Smooth muscle cell (in vitro differentiated cells): ENCODE data around the gene ADAMTS2. TPM values are rescaled to one million over a fixed set of nuclear protein-coding genes. Genes with fewer than 3 reads are reported as not detected.

Experiments used
- DNase-seq: peaks from one replicate; lab custom pipeline; 2025; ENCODE audit not compliant: unreplicated experiment; lab: John Stamatoyannopoulos, UW
- H2AFZ ChIP-seq: fragments of 200-600 bp; sonication (generic); 2 replicates; pipeline ENCODE4 v1.6.0; 2016; ENCODE audit warnings: antibody characterized with exemption, low read depth, mild to moderate bottlenecking
- H3F3A ChIP-seq: fragments of 200-600 bp; sonication (generic); 2 replicates; pipeline ENCODE4 v1.6.0; 2017; ENCODE audit warnings: antibody characterized with exemption, low read depth
- H3K27ac ChIP-seq: fragments of 200-600 bp; sonication (generic); 2 replicates; pipeline ENCODE4 v1.5.1; 2016; ENCODE audit warnings: low read depth, mild to moderate bottlenecking
- H3K27me3 ChIP-seq: fragments of 200-600 bp; sonication (generic); 2 replicates; pipeline ENCODE4 v1.6.1; 2016; ENCODE audit warnings: low read depth, mild to moderate bottlenecking
- H3K36me3 ChIP-seq: fragments of 200-600 bp; sonication (generic); 2 replicates; pipeline ENCODE4 v1.5.1; 2016; ENCODE audit warnings: low read depth
- H3K4me1 ChIP-seq: fragments of 200-600 bp; sonication (generic); 2 replicates; pipeline ENCODE4 v1.5.1; 2016; ENCODE audit warnings: low read depth
- H3K4me2 ChIP-seq: fragments of 200-600 bp; sonication (generic); 2 replicates; pipeline ENCODE4 v1.6.0; 2016; ENCODE audit warnings: mild to moderate bottlenecking
- H3K4me3 ChIP-seq: fragments of 200-600 bp; sonication (generic); 2 replicates; pipeline ENCODE4 v1.5.1; 2016; ENCODE audit warnings: mild to moderate bottlenecking
- H3K79me2 ChIP-seq: fragments of 200-600 bp; sonication (generic); 2 replicates; pipeline ENCODE4 v1.6.0; 2016; ENCODE audit warnings: low read depth, mild to moderate bottlenecking
- H3K9ac ChIP-seq: fragments of 200-600 bp; sonication (generic); 2 replicates; pipeline ENCODE4 v1.6.0; 2016; ENCODE audit warnings: low read depth
- H3K9me3 ChIP-seq: fragments of 200-600 bp; sonication (generic); replicated peaks from 2 replicates; pipeline ENCODE4 v1.5.1; 2016; ENCODE audit warnings: low read depth
- H4K20me1 ChIP-seq: fragments of 200-600 bp; sonication (generic); 2 replicates; pipeline ENCODE4 v1.6.0; 2016; ENCODE audit warnings: low read depth
- whole genome bisulfite sequencing: methylation state at CpG from one replicate; pipeline ENCODE4 v1.1.7; 2016; ENCODE audit warnings: low lambda C conversion rate; 5-methylcytosine and 5-hydroxymethylcytosine counted together
- polyA plus RNA-seq: library from polyadenylated mRNA; unstranded; fragments of >200 nt; fragmentation: Nextera tagmentation; extraction: Ambion mirVana; gene quantifications from 2 replicates; pipeline ENCODE4 v1.2.1, GENCODE V29; 2016
- small RNA-seq: library from RNA; depleted of rRNA; stranded (forward); fragments of <200 nt; gene quantifications from one replicate; pipeline ENCODE3, GENCODE V24; 2014
- total RNA-seq: library from RNA; depleted of rRNA; stranded (reverse); fragments of >200 nt; gene quantifications from 2 replicates; pipeline ENCODE4 v1.2.3, GENCODE V29; 2014
- TF ChIP-seq, protein P1 (sequence below): fragments of 200-600 bp; sonication (generic); IDR thresholded peaks from 2 replicates; pipeline ENCODE4 v1.5.1; 2017; ENCODE audit warnings: borderline replicate concordance, mild to moderate bottlenecking, antibody characterized with exemption; ENCODE audit not compliant: insufficient read depth, poor library complexity, severe bottlenecking

ADAMTS2 gene
- total and polyA plus RNA-seq, 2 experiments from 2014 or later = 22.8 to 37.5 TPM

DNA sequence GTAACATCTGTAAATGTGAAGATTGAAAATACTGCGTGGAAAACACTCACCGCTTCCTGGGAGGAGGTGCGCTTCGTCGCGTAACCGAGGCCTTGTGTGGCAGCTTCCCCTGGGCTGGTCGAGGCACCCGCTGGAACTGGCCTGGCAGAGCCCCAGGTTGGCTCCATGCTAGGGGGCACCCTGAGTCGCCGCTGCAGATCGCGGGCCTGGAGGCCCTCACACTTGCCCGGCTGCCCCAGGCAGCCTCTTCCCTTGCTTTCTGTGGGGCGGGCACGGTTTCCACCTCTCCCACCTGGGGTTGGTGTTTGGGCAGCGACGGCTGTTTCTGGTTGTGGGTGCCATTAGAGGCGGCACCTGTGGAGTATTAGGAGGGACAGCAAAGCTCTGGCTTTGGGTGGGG lies 284.2 kb downstream of the ADAMTS2 start:
- TF ChIP-seq, protein P1, sequence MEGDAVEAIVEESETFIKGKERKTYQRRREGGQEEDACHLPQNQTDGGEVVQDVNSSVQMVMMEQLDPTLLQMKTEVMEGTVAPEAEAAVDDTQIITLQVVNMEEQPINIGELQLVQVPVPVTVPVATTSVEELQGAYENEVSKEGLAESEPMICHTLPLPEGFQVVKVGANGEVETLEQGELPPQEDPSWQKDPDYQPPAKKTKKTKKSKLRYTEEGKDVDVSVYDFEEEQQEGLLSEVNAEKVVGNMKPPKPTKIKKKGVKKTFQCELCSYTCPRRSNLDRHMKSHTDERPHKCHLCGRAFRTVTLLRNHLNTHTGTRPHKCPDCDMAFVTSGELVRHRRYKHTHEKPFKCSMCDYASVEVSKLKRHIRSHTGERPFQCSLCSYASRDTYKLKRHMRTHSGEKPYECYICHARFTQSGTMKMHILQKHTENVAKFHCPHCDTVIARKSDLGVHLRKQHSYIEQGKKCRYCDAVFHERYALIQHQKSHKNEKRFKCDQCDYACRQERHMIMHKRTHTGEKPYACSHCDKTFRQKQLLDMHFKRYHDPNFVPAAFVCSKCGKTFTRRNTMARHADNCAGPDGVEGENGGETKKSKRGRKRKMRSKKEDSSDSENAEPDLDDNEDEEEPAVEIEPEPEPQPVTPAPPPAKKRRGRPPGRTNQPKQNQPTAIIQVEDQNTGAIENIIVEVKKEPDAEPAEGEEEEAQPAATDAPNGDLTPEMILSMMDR = no peak
- no peak overlapping the region for H3K27ac ChIP-seq
- peaks cover 10% of the 10 kb centered on the region for H3K79me2 ChIP-seq
- WGBS = 92% methylated on average over 19 of the region's 19 CpGs
- DNase-seq = no peak
- peaks cover 4% of the 10 kb centered on the region for H3K4me1 ChIP-seq
- H3K4me3 ChIP-seq = peak overlapping the region; percentile 80
- H3K9me3 ChIP-seq = peaks cover 9% of the 10 kb centered on the region
- no peaks in the 10 kb centered on the region for H4K20me1 ChIP-seq
- H3K36me3 ChIP-seq = peaks cover 17% of the 10 kb centered on the region
- H3K9ac ChIP-seq = peak overlapping the region; percentile 79
- H3K4me2 ChIP-seq = peak overlapping the region; percentile 88
- no peaks in the 10 kb centered on the region for H3K27me3 ChIP-seq
- no peaks in the 10 kb centered on the region for H3F3A ChIP-seq
- peak overlapping the region; percentile 81 for H2AFZ ChIP-seq

Small RNA genes within 50 kb of the gene (small RNA-seq; reads per million reads assigned to genes)
- gene AC109479.2 = not detected

Other genes starting within 250 kb of the ADAMTS2 start
- 26.4 and 41.6 TPM in 2 replicates for gene RUFY1, start 205.1 kb upstream of the ADAMTS2 start, total RNA-seq
- 23.8 and 30.3 TPM in 2 replicates for gene RUFY1, start 205.1 kb upstream of the ADAMTS2 start, polyA plus RNA-seq